ENCODE data around the gene DLEU7. TPM values are rescaled to one million over a fixed set of nuclear protein-coding genes. Genes with fewer than 3 reads are reported as not detected.

DLEU7 gene
- total RNA-seq, 1 donor: under 0.01 TPM

DNA sequence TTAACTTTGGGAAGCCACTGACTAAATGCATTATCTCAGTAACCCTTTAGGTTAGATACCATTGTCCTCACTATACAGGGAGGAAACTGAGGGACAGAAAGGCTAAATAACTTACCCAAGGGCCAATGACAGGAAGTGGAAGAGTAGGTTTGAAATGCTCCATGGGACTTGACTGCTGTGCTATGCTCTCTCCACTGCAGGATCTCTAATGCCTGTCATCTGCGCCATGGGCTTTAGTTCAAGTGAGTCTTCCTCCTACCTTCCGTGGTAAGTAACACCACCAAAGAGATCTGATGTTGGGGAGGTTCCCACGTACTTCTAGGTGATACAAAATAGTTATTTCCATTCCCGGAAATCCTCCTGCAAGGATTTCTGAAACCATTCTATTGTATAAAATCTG is 3.7 kb downstream of the DLEU7 start:
- no peak for TF ChIP-seq CTCF (IDR thresholded peaks at IDR 0.05; ENCODE audit: insufficient read depth, low read length)
- H3K4me3 ChIP-seq (ENCODE audit: low read depth, low read length): no peak overlapping the region
- DNase-seq (ENCODE audit: low read depth): no peak

DNA sequence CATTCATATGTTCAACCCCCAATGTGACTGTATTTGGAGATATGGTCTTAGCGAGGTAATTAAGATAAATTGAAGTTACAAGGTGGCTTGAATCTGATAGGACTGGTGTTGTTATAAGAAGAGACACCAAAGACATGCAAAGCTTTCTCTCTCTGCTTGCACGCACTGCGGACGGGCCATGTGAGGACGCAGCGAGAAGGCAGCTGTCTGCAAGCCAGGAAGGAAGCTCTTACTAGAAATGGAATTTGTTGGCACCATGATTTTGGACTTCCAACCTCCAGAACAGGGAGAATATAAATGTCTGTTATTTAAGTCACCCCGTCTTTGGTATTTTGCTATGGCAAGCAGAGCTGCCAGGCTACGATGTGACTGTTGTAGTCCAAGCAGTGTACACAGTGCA is 4.8 kb downstream of the DLEU7 start:
- DNase-seq (ENCODE audit: low read depth): no peak
- no peak for TF ChIP-seq CTCF (IDR thresholded peaks at IDR 0.05; ENCODE audit: insufficient read depth, low read length)
- H3K4me3 ChIP-seq (ENCODE audit: low read depth, low read length): no peak overlapping the region

GRCh38 chr13:50838031-50838430 is 5.5 kb downstream of the DLEU7 start:
- no peak for DNase-seq (ENCODE audit: low read depth)
- no peak overlapping the region for H3K4me3 ChIP-seq (ENCODE audit: low read depth, low read length)
- TF ChIP-seq CTCF (IDR thresholded peaks at IDR 0.05; ENCODE audit: insufficient read depth, low read length): no peak

DNA sequence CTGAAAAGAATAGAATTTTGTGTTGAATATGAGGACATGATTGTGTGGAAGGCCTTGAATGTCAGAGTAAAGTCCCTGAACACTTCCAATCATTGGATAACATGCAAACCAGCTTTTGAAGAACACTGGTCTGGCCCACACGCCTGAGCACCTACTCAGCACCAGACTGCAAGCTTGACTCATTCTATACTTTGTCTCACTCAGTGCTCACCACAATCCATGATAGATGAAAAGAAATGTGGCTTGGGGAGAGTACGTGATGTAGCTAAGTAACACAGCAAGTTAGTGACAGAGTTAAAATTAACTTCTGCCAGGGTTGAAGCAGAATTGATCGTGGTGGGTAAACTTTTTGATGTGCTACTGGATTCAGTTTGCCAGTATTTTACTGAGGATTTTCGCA is 12.0 kb downstream of the DLEU7 start:
- no peak for TF ChIP-seq CTCF (IDR thresholded peaks at IDR 0.05; ENCODE audit: insufficient read depth, low read length)
- no peak overlapping the region for H3K4me3 ChIP-seq (ENCODE audit: low read depth, low read length)

DNA sequence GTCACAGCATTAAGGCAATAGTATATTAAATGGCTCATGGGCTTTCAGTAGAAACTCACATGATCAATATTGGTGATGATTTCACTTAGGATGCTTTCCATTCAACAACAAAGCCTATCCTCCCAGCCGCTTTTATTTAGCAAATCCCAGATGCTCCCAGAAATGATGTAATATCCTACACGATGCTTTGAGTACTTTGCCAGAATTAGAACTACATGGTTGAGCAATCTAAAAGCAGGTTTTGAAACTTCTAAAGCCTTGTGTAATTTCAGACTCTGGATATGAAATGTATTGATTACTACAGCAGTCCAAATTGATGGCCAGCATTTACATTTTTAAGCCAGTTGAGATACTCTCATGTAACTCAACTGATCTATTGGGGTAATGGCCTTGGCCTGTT is 13.6 kb downstream of the DLEU7 start:
- H3K4me3 ChIP-seq (ENCODE audit: low read depth, low read length): no peak overlapping the region
- TF ChIP-seq CTCF (IDR thresholded peaks at IDR 0.05; ENCODE audit: insufficient read depth, low read length): no peak
- DNase-seq (ENCODE audit: low read depth): peak; percentile 69

More for the DNA sequence above, 12.0 kb downstream of the DLEU7 start:
- DNase-seq (ENCODE audit: low read depth): no peak

DNA sequence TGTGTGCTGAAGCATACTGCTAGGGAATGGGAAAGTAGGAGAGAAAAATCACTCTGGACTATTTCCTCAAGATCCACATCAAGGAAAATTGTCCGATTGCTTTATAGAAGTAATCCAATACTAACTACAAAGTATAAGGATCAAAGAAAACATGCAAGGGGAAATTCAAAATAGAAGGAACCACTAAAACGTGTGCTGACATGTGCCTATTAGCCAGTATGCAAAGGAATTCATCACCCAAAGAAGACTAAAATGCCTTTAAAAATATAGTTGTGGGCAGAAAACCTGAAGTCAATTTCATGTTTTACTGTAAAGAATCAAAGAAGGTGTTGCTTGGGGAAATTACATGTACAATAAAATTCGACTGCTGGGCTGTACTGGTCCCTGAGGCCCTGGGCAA is 14.3 kb downstream of the DLEU7 start:
- DNase-seq (ENCODE audit: low read depth): no peak
- no peak for TF ChIP-seq CTCF (IDR thresholded peaks at IDR 0.05; ENCODE audit: insufficient read depth, low read length)
- H3K4me3 ChIP-seq (ENCODE audit: low read depth, low read length): no peak overlapping the region

DNA sequence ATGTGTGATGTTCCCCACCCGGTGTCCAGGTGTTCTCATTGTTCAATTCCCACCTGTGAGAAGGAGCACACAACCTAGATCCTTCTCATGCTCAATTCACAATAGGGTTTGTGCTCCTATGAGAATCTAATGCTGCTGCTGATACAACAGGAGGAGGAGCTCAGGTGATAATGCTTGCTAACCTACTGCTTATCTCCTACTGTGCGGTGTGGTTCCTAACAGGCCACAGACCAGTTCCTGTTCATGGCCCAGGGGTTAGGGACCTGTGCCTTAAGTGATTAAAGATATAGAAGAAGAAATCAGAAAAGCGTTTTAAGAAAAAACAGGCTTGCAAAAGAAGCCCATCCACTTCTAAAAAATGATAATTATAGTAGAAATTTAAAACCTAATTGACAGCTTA is 17.5 kb downstream of the DLEU7 start:
- TF ChIP-seq CTCF (IDR thresholded peaks at IDR 0.05; ENCODE audit: insufficient read depth, low read length): no peak
- DNase-seq (ENCODE audit: low read depth): no peak
- H3K4me3 ChIP-seq (ENCODE audit: low read depth, low read length): no peak overlapping the region
